Vagina (tissue), 2 donors: ENCODE data around the gene APBB1IP.

Experiments used
- CTCF ChIP-seq, 3 experiments: fragments of 450-650 bp in 2 of 3; fragments of 200-600 bp in 1 of 3; sonication (generic) in 1 of 3; IDR thresholded peaks; one replicate each; pipeline ENCODE4 v1.5.1; 2017 to 2019; ENCODE audit warnings: antibody characterized with exemption in 3 of 3, mild to moderate bottlenecking in 2 of 3, moderate library complexity in 2 of 3
- POLR2A ChIP-seq, 2 donors: fragments of 450-650 bp; IDR thresholded peaks; one replicate each; pipeline ENCODE4 v1.6.1; 2017; ENCODE audit warnings: antibody characterized with exemption in 2 of 2, mild to moderate bottlenecking in 2 of 2, moderate library complexity in 2 of 2

- TF ChIP-seq CTCF (IDR thresholded peaks at IDR 0.05) = no peak
- TF ChIP-seq POLR2A (IDR thresholded peaks at IDR 0.05) = no peak
Measured at GRCh38 chr10:26448292-26448691, 10.2 kb downstream of the APBB1IP start.
